NCI-H460 (cell line): ENCODE data around the gene ZDHHC14. TPM values are rescaled to one million over a fixed set of nuclear protein-coding genes. Genes with fewer than 3 reads are reported as not detected.

Source experiments
- DNase-seq: peaks from one replicate; pipeline ENCODE4 v3.0.0-alpha.2; 2016; ENCODE audit warnings: low read depth; ENCODE audit errors: extremely low read depth
- total RNA-seq: library from RNA; depleted of rRNA; stranded (reverse); fragments of >200 nt; shearing (Covaris generic); gene quantifications from 2 replicates; pipeline ENCODE4 v1.2.3, GENCODE V29; 2014

ZDHHC14 gene
- total RNA-seq, 1 experiment from 2014 or later, result 2.4 TPM

- no peak for DNase-seq
Observed at GRCh38 chr6:157436944-157437336, 56.0 kb downstream of the ZDHHC14 start.

- no peak for DNase-seq
Observed at GRCh38 chr6:157438611-157439111, 57.7 kb downstream of the ZDHHC14 start.

GRCh38 chr6:157440171-157440570, 59.2 kb downstream of the ZDHHC14 start:
- DNase-seq, result no peak

- DNase-seq, result no peak
Observed at GRCh38 chr6:157442291-157442690, 61.3 kb downstream of the ZDHHC14 start.

GRCh38 chr6:157443066-157443800, 62.2 kb downstream of the ZDHHC14 start:
- no peak for DNase-seq

GRCh38 chr6:157445277-157446009, 64.5 kb downstream of the ZDHHC14 start:
- DNase-seq, result no peak

- DNase-seq, result no peak
Observed at GRCh38 chr6:157447735-157448134, 66.7 kb downstream of the ZDHHC14 start.

GRCh38 chr6:157449610-157450009, 68.6 kb downstream of the ZDHHC14 start:
- no peak for DNase-seq

- no peak for DNase-seq
Observed at GRCh38 chr6:157450931-157451742, 70.1 kb downstream of the ZDHHC14 start.

GRCh38 chr6:157452096-157452495, 71.1 kb downstream of the ZDHHC14 start:
- DNase-seq, result no peak

GRCh38 chr6:157453131-157453530, 72.1 kb downstream of the ZDHHC14 start:
- DNase-seq, result no peak

GRCh38 chr6:157453978-157454377, 73.0 kb downstream of the ZDHHC14 start:
- DNase-seq, result no peak

- no peak for DNase-seq
Observed at GRCh38 chr6:157454762-157455714, 74.0 kb downstream of the ZDHHC14 start.

GRCh38 chr6:157455731-157456523, 74.9 kb downstream of the ZDHHC14 start:
- DNase-seq, result no peak

GRCh38 chr6:157456524-157456829, 75.5 kb downstream of the ZDHHC14 start:
- no peak for DNase-seq

GRCh38 chr6:157457787-157458186, 76.8 kb downstream of the ZDHHC14 start:
- DNase-seq, result no peak

GRCh38 chr6:157459327-157459726, 78.3 kb downstream of the ZDHHC14 start:
- DNase-seq, result no peak

GRCh38 chr6:157460182-157460999, 79.4 kb downstream of the ZDHHC14 start:
- no peak for DNase-seq
